ENCODE results near the gene CTPS1.

DNA sequence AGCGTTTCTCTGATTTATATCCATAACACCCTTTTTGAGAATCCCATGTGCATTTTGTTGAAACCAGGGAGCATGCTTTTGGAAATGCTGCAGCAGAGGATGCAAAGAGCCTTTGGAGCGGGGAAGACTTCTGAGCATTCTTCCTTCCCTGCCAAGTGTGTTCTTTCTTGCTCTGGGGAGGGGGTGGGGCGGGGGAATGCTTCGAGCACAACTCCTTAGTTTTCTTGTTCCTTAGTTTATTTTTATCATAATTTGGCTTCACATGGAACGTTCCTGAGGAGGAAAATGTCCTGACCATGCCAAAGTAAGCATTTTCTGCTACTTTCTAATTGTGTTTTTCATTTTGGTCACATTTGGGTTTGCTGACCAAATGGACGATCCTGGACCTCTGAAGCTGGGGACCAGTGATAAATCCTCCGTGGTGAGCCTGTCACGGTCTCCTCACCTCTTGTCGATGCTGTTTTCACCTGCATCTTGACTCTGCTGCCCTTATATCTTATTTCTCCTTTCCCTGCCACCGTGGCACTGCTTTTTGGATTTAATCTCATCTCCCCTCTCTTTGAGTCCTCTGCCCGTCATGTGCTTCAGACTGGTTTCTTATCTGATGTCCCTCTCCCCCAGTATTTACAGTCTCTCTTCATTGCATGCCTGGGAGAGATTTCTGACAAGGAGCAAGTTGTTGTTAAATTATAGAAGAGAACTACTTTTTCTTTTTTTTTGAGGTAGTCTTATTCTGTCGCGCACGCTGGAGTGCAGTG lies 2.4 kb downstream of the CTPS1 start:
- TF ChIP-seq, protein P1, sequence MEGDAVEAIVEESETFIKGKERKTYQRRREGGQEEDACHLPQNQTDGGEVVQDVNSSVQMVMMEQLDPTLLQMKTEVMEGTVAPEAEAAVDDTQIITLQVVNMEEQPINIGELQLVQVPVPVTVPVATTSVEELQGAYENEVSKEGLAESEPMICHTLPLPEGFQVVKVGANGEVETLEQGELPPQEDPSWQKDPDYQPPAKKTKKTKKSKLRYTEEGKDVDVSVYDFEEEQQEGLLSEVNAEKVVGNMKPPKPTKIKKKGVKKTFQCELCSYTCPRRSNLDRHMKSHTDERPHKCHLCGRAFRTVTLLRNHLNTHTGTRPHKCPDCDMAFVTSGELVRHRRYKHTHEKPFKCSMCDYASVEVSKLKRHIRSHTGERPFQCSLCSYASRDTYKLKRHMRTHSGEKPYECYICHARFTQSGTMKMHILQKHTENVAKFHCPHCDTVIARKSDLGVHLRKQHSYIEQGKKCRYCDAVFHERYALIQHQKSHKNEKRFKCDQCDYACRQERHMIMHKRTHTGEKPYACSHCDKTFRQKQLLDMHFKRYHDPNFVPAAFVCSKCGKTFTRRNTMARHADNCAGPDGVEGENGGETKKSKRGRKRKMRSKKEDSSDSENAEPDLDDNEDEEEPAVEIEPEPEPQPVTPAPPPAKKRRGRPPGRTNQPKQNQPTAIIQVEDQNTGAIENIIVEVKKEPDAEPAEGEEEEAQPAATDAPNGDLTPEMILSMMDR (optimal IDR thresholded peaks at IDR 0.05 in 1 of 3, IDR thresholded peaks at IDR 0.05 in 1 of 3, conservative IDR thresholded peaks at IDR 0.05 in 1 of 3; ENCODE audit: extremely low read depth in 1 of 3, insufficient read depth in 2 of 3, low read length in 3 of 3) = no peak
- TF ChIP-seq EZH2 (IDR thresholded peaks at IDR 0.05; ENCODE audit: low read length) = no peak

All from keratinocyte (primary cell).